Gastrocnemius medialis (tissue), 4 donors: ENCODE measurements around the gene ANKRD55. TPM values are rescaled to one million over a fixed set of nuclear protein-coding genes. Genes with fewer than 3 reads are reported as not detected.
"Not testable (repeated sequence)": the region's sequence is repeated elsewhere in the genome, so short reads cannot be mapped to it uniquely, and the experiment has no call there.

ENCODE experiments used
- ATAC-seq, 2 donors: fragments of 150-250 bp; one replicate each; pipeline ENCODE4 v1.9.1; 2016
- DNase-seq, 2 donors: peaks; one replicate each; pipeline ENCODE4 v3.0.0-alpha.2; 2019
- H3K27ac ChIP-seq, 4 donors: fragments of 200-600 bp; sonication (generic); 1 replicate in 1 of 4; 2 replicates in 3 of 4; pipeline ENCODE4 v1.5.1; 2016 to 2018; ENCODE audit warnings: mild to moderate bottlenecking in 2 of 4, moderate library complexity in 1 of 4
- H3K27me3 ChIP-seq, 3 donors: fragments of 200-600 bp; sonication (generic) in 2 of 3; 1 replicate in 1 of 3; 2 replicates in 2 of 3; pipeline versions ENCODE4 v1.5.1 to v1.6.0; 2016 to 2019; ENCODE audit warnings: mild to moderate bottlenecking in 1 of 3, moderate library complexity in 1 of 3
- H3K36me3 ChIP-seq, 2 donors: fragments of 200-600 bp; sonication (generic) in 1 of 2; one replicate each; pipeline ENCODE4 v1.5.1; 2017 to 2018
- H3K4me1 ChIP-seq, 2 donors: fragments of 200-600 bp; sonication (generic) in 1 of 2; one replicate each; pipeline ENCODE4 v1.5.1; 2016 to 2017; ENCODE audit warnings: mild to moderate bottlenecking in 2 of 2
- H3K4me3 ChIP-seq, 4 donors: fragments of 200-600 bp; sonication (generic) in 3 of 4; 1 replicate in 1 of 4; 2 replicates in 3 of 4; pipeline ENCODE4 v1.5.1; 2016 to 2019; ENCODE audit warnings: mild to moderate bottlenecking in 2 of 4
- H3K9me3 ChIP-seq, 3 donors: fragments of 200-600 bp; sonication (generic) in 2 of 3; 1 replicate in 1 of 3; 2 replicates in 2 of 3; pipeline ENCODE4 v1.5.1; 2016 to 2019
- POLR2A ChIP-seq, 2 donors: fragments of 450-650 bp; IDR thresholded peaks; one replicate each; pipeline ENCODE4 v1.6.1; 2017; ENCODE audit warnings: antibody characterized with exemption in 2 of 2, mild to moderate bottlenecking in 2 of 2, moderate library complexity in 2 of 2
- in situ Hi-C, 4 donors: fragments of 200-750 bp; cut with MboI; loops; one replicate each; pipeline versions ENCODE4 v1.15.0 to v1.8.0; 2017; ENCODE audit warnings: low sequenced_read_pairs in 4 of 4
- intact Hi-C: fragments of 100-400 bp; cut with DNase I; formaldehyde crosslinking; loops from one replicate; pipeline ENCODE4 v1.15.1; 2023; ENCODE audit warnings: low total_unique reads
- total RNA-seq, 4 donors: library from RNA; depleted of rRNA; stranded (reverse); fragments of >200 nt; gene quantifications; one replicate each; pipeline versions ENCODE4 v1.1.0 to v1.2.3, GENCODE V29; 2016
- TF ChIP-seq, protein P1 (sequence below), 5 experiments: fragments of 450-650 bp in 3 of 5; fragments of 200-600 bp in 2 of 5; sonication (generic) in 2 of 5; IDR thresholded peaks in 4 of 5; conservative IDR thresholded peaks in 1 of 5; 1 replicate in 4 of 5; 2 replicates in 1 of 5; pipeline ENCODE4 v1.5.1; 2016 to 2019; ENCODE audit warnings: antibody characterized with exemption in 5 of 5, mild to moderate bottlenecking in 3 of 5, moderate library complexity in 3 of 5

Gene ANKRD55
- total RNA-seq, 4 donors from 2014 or later, result not detected

- Histone ChIP-seq H3K36me3 (no peaks in the 10 kb centered on the region), H3K4me1 (no peaks in the 10 kb centered on the region), H3K4me3 (no peak overlapping the region), H3K9me3 (no peaks in the 10 kb centered on the region), H3K27ac (no peak overlapping the region), H3K27me3 (no peaks in the 10 kb centered on the region)
- ATAC-seq (no peak), DNase-seq (no peak)
- in situ Hi-C loops, result no loop called here
- no peak for TF ChIP-seq POLR2A (IDR thresholded peaks at IDR 0.05)
- TF ChIP-seq, protein P1, sequence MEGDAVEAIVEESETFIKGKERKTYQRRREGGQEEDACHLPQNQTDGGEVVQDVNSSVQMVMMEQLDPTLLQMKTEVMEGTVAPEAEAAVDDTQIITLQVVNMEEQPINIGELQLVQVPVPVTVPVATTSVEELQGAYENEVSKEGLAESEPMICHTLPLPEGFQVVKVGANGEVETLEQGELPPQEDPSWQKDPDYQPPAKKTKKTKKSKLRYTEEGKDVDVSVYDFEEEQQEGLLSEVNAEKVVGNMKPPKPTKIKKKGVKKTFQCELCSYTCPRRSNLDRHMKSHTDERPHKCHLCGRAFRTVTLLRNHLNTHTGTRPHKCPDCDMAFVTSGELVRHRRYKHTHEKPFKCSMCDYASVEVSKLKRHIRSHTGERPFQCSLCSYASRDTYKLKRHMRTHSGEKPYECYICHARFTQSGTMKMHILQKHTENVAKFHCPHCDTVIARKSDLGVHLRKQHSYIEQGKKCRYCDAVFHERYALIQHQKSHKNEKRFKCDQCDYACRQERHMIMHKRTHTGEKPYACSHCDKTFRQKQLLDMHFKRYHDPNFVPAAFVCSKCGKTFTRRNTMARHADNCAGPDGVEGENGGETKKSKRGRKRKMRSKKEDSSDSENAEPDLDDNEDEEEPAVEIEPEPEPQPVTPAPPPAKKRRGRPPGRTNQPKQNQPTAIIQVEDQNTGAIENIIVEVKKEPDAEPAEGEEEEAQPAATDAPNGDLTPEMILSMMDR (IDR thresholded peaks at IDR 0.05 in 4 of 5, conservative IDR thresholded peaks at IDR 0.05 in 1 of 5), result no peak
- intact Hi-C loops, result no loop called here
Observed at GRCh38 chr5:56215019-56215830, 17.9 kb downstream of the ANKRD55 start.

DNA sequence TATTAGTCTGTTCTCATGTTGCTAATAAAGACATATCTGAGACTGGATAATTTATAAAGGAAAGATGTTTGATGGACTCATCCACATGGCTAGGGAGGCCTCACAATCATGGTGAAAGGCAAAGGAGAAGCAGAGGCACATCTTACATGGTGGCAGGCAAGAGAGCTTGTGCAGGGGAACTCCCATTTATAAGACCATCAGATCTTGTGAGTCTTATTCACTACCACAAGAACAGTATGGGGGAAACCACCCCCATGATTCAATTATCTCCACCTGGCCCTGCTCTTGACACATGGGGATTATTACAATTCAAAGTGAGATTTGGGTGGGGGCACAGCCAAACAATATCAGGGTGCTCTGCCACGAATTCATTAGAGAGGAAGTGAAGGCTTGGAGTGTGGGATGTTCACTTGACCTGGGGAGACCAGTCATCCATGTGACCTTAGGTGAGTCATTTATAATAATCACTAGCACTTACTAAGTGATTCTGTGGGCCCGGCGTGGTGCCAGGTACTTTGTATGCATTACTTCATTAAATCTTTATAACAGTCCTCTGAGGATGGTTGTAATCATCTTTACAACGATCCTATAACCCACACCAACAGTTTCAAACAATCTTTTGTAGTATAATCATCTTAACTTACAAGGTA, 19.1 kb downstream of the ANKRD55 start:
- H3K27ac ChIP-seq, H3K4me1 ChIP-seq, H3K27me3 ChIP-seq, intact Hi-C loops, DNase-seq, in situ Hi-C loops, H3K4me3 ChIP-seq, ATAC-seq, H3K36me3 ChIP-seq, H3K9me3 ChIP-seq: not testable (repeated sequence)

DNA sequence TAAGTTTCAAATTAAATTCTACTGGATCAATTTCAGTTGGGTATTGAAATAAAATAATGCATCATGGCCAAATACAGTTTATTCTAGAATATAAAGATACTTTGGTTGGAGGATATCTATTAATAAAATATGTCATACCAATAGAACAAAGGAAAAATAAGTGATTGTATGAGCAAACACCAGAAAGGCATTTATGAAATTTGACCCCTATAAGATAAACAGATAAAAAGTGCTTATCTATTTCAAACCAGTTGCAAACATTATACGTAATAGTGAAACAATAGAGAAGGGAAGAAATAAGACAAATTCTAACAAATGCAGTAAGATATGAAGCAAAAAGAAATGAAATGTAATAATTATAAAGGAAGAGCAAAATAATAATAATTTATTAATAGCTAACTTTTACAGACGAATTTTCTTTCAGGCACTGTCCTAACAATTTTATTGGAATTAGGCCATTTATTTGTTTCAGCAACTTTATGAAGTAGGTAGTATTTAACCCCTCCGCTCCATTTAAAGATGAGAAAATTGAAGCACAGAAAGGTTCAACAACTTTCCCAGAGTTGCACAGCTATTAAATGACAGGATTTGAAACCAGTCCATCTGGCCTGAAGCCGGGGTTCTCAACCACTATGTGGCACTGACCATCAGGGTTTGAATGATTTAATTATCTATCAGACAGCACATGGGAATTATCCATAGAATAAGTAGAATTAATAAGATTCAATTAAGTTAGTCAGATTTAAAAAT, 20.8 kb downstream of the ANKRD55 start:
- Histone ChIP-seq H3K27ac (no peak overlapping the region), H3K9me3 (no peaks in the 10 kb centered on the region), H3K36me3 (no peaks in the 10 kb centered on the region), H3K4me3 (no peak overlapping the region), H3K4me1 (no peaks in the 10 kb centered on the region), H3K27me3 (no peaks in the 10 kb centered on the region)
- in situ Hi-C loops (no loop called here), intact Hi-C loops (no loop called here)
- DNase-seq, result no peak
- no peak for TF ChIP-seq POLR2A (IDR thresholded peaks at IDR 0.05)
- TF ChIP-seq, protein P1 (IDR thresholded peaks at IDR 0.05 in 4 of 5, conservative IDR thresholded peaks at IDR 0.05 in 1 of 5), result no peak
- ATAC-seq, result no peak

DNA sequence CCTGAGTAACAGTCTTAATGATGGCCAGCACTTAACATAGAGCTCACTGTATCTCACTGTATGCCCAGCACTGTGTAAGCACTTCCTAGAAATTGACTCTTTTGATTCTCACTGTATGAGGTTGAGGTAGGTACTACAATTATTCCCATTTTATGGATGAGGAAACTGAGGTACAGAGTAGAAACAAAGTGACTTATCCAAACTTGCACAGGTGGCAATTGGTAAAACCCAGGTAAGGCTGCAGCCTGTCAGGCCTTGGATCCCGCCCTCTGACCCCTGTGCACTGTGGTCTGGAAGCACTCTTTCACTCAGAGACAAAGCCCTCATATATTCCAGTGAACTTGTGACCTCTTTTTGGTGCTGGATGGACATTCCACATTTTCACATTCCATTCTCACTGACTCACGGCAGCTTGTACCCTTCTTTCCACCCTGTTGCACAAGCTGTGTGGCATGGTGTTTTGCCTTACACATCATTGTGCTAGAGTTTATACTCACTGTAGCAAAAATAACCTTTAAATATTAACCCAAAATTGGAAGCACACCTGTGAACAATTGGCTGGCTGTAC, 21.7 kb downstream of the ANKRD55 start:
- Histone ChIP-seq H3K36me3 (no peaks in the 10 kb centered on the region), H3K27ac (no peak overlapping the region), H3K27me3 (no peaks in the 10 kb centered on the region), H3K4me3 (no peak overlapping the region), H3K4me1 (no peaks in the 10 kb centered on the region), H3K9me3 (no peaks in the 10 kb centered on the region)
- no peak for DNase-seq
- ATAC-seq, result no peak
- intact Hi-C loops (no loop called here), in situ Hi-C loops (no loop called here)
- TF ChIP-seq POLR2A (IDR thresholded peaks at IDR 0.05), result no peak
- TF ChIP-seq, protein P1 (IDR thresholded peaks at IDR 0.05 in 4 of 5, conservative IDR thresholded peaks at IDR 0.05 in 1 of 5), result no peak
